HepG2 (cell line): ENCODE results near the gene OPN1LW. TPM values are rescaled to one million over a fixed set of nuclear protein-coding genes. Genes with fewer than 3 reads are reported as not detected.

Source experiments
- GFI1 ChIP-seq: sonication (generic); formaldehyde crosslinking; IDR thresholded peaks from 2 replicates; pipeline ENCODE4 v1.5.0; 2020; ENCODE audit warnings: missing genetic modification reagents, mild to moderate bottlenecking, borderline replicate concordance
- GPN1 ChIP-seq: sonication (generic); formaldehyde crosslinking; IDR thresholded peaks from 2 replicates; pipeline ENCODE4 v1.5.1; 2020; ENCODE audit warnings: missing genetic modification reagents, borderline replicate concordance
- HMGXB4 ChIP-seq, 2 experiments: sonication (generic) in 1 of 2; formaldehyde crosslinking in 1 of 2; IDR thresholded peaks; 2 replicates each; pipeline versions ENCODE4 v1.4.0 to v1.6.1; 2018 to 2020; ENCODE audit warnings: missing genetic modification reagents in 2 of 2, borderline replicate concordance in 1 of 2, low read depth in 1 of 2, mild to moderate bottlenecking in 1 of 2, missing biosample characterization in 1 of 2
- KDM2A ChIP-seq: sonication (generic); formaldehyde crosslinking; IDR thresholded peaks from 2 replicates; pipeline ENCODE4 v1.4.0; 2020; ENCODE audit warnings: low read depth, missing genetic modification reagents, borderline replicate concordance
- NR2F6 ChIP-seq, 2 experiments: IDR thresholded peaks; 2 replicates each; pipeline ENCODE4 v1.6.1; 2016; ENCODE audit warnings: antibody characterized with exemption in 1 of 2, mild to moderate bottlenecking in 1 of 2
- SOX5 ChIP-seq: IDR thresholded peaks from 2 replicates; pipeline ENCODE4 v1.6.1; 2016; ENCODE audit warnings: borderline replicate concordance
- SP4 ChIP-seq: sonication (generic); formaldehyde crosslinking; IDR thresholded peaks from 2 replicates; pipeline ENCODE4 v1.8.1; 2023; ENCODE audit warnings: mild to moderate bottlenecking, missing genetic modification reagents
- SPEN ChIP-seq: sonication (generic); formaldehyde crosslinking; IDR thresholded peaks from 2 replicates; pipeline ENCODE4 v1.5.1; 2020; ENCODE audit warnings: low read depth, mild to moderate bottlenecking, missing genetic modification reagents
- TCF12 ChIP-seq, 2 experiments: fragments of 450-650 bp in 1 of 2; sonication (generic) in 1 of 2; formaldehyde crosslinking in 1 of 2; IDR thresholded peaks; 2 replicates each; pipeline versions ENCODE4 v1.6.1 to v1.8.0; 2017 to 2022; ENCODE audit warnings: antibody characterized with exemption in 1 of 2, mild to moderate bottlenecking in 1 of 2, missing genetic modification reagents in 1 of 2, moderate library complexity in 1 of 2
- TFDP1 ChIP-seq: IDR thresholded peaks from 2 replicates; pipeline ENCODE4 v1.6.1; 2016; ENCODE audit warnings: missing compliant biosample characterization, missing genetic modification reagents, borderline replicate concordance
- ZBTB7B ChIP-seq: sonication (generic); formaldehyde crosslinking; IDR thresholded peaks from 2 replicates; pipeline ENCODE4 v1.4.0; 2020; ENCODE audit warnings: missing genetic modification reagents
- ZNF687 ChIP-seq: sonication (generic); formaldehyde crosslinking; IDR thresholded peaks from 2 replicates; pipeline ENCODE4 v1.5.1; 2020; ENCODE audit warnings: mild to moderate bottlenecking, missing genetic modification reagents, moderate library complexity
- ZNF746 ChIP-seq: sonication (generic); formaldehyde crosslinking; IDR thresholded peaks from 2 replicates; pipeline ENCODE4 v1.8.0; 2022; ENCODE audit warnings: mild to moderate bottlenecking, missing genetic modification reagents
- ZSCAN30 ChIP-seq: sonication (generic); formaldehyde crosslinking; IDR thresholded peaks from 2 replicates; pipeline ENCODE4 v1.5.0; 2020; ENCODE audit warnings: mild to moderate bottlenecking, missing genetic modification reagents
- polyA plus RNA-seq, 8 experiments: library from polyadenylated mRNA; depleted of rRNA in 3 of 8; stranded (reverse) in 7 of 8; unstranded in 1 of 8; fragments of >200 nt; fragmentation: Illumina TruSeq in 4 of 8; extraction: Trizol in 4 of 8; gene quantifications; 2 replicates each; pipeline versions ENCODE4 v1.2.1 to v1.2.3, GENCODE V29; 2011 to 2016; ENCODE audit warnings: low read depth in 4 of 8, missing spikeins in 1 of 8, mixed read lengths in 1 of 8; ENCODE audit not compliant: insufficient read depth in 1 of 8
- total RNA-seq, 5 experiments: library from RNA; depleted of rRNA; stranded (reverse); fragments of >200 nt; fragmentation: Illumina TruSeq; extraction: Trizol; gene quantifications; 2 replicates each; pipeline ENCODE4 v1.2.3, GENCODE V29; 2016; ENCODE audit warnings: low read depth in 1 of 5

OPN1LW gene
- total and polyA plus RNA-seq, 2 of the 13 experiments (the other 11 are each of a cell fraction or from before 2014, with no cell fraction given), result not detected

GRCh38 chrX:154136627-154137161 is 7.3 kb upstream of the OPN1LW start (continued):
- TF ChIP-seq HMGXB4 (CRISPR knock-in tag; IDR thresholded peaks at IDR 0.05; ENCODE audit: borderline replicate concordance in 1 of 2, low read depth in 1 of 2) (0 out of 4 replicates have a peak, but pooled peaks of 1 of the 2 experiments have one; percentile 21), GFI1 (CRISPR knock-in tag) (0 out of 2 replicates have a peak, but pooled peaks have one; percentile 19), ZNF746 (CRISPR knock-in tag) (no peak), KDM2A (CRISPR knock-in tag) (peak; percentile 73; the same call in 1 of the 2 replicates), SOX5 (CRISPR knock-in tag) (peak; percentile 15; the same call in 1 of the 2 replicates), NR2F6 (IDR thresholded peaks at IDR 0.05) (no peak), NR2F6 (CRISPR knock-in tag; IDR thresholded peaks at IDR 0.05) (0 out of 2 replicates have a peak, but pooled peaks have one; percentile 30), TFDP1 (CRISPR knock-in tag) (0 out of 2 replicates have a peak, but pooled peaks have one; percentile 22), ZBTB7B (peak; percentile 90), ZNF687 (peak; percentile 62), SP4 (CRISPR knock-in tag) (no peak), ZSCAN30 (no peak), GPN1 (CRISPR knock-in tag) (no peak), SPEN (peak; percentile 27; the same call in 1 of the 2 replicates), TCF12 (IDR thresholded peaks at IDR 0.05) (no peak), TCF12 (CRISPR knock-in tag; IDR thresholded peaks at IDR 0.05) (no peak)
